HG02938 (cell line): ENCODE results near the gene SRPRA.
"Not testable (repeated sequence)": the region's sequence is repeated elsewhere in the genome, so short reads cannot be mapped to it uniquely, and the experiment has no call there.

ENCODE experiments used
- ATAC-seq: cut with Tn5 transposase; IDR thresholded peaks from one replicate; pipeline ENCODE4 v1.9.1; 2021; ENCODE audit warnings: mild to moderate bottlenecking, moderate library complexity; ENCODE audit not compliant: unreplicated experiment

The SRPRA gene

DNA sequence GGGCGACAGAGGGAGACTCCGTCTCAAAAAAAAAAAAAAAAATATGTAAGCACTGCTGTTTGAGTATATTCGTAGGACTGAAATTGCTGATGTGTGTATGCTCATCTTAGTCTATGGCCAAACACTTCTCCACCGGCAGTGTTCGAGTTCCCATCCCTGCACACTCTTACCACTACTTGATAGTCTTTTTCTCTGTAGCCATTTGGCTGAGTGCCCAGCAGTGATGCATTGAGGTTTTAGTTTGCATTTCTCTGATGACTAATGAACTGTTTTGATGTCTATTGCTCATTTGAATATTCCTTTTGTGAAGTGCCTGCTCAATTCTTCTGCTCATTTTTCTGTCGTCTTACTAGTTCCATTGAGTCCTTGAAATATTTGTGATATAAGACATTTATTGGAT lies 16.1 kb upstream of the SRPRA start:
- peak; percentile 44 for ATAC-seq

DNA sequence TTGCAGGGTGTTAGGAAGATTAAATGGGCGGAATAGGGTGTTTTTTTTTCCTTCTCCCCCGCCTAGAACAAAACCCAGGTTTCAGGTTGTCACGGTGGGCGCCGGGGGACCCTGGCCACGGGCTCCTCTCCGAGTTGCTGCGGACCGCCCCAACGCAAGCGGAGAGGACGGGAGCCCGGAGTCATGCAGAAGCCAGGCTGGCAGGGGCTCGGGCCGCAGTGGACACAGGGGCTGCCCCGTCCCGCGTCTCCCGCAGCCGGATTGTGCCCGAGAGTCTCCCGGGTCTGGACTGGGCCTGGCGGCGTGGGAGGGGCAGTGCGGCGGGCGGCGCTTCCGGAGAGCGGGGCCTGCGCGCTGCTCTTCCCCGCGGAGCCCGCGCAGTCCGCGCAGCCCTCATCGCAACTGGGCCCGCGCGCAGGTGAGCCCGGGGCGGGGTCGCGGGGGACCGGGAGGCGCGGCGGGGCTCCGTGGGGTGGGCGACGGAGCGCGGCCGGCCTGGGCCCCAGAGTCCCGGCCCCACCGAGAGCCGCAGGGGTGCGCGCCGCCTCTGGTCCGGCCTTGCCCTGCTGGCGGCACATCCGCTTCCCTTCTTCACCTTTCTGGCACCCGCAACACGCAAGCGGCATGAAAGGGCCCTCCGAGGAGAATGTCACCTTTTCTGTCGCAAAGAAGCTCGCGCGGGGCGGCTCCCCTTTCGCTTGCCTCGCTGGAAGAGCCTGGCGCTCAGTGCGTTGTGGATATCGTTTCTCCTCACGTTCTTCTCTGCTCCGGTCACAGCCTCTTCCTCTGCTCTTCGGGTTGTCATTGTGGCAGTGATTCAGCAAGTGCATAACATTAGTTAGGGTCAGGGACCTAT lies 14.3 kb upstream of the SRPRA start, which contains the start of gene TIRAP:
Gene TIRAP (plus strand): TSS at position 358 of the 856 bp plus-strand sequence. CDS start 7,802 bp downstream, outside the sequence.
- peak; percentile 47 for ATAC-seq

DNA sequence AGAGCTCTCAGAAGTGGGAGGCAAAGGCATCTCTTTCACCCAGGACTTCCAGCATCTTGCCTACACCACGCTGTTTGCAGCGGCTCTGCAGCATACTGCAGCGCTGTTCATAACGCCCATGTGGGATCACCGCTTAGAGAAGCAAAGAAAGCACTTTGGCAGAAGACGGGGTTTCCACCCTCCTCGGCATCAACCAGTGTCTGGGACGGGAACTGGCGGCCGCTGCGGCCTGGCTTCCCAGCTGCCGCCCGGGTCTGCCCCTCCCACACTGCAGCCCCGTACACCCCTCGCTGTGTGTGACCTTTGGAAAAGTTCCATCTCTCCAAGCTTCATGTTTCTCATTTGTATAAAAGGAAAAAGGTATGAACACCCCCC lies 13.7 kb upstream of the SRPRA start:
- peak; percentile 21 for ATAC-seq

- ATAC-seq = no peak
These were observed 13.0 kb upstream of the SRPRA start for GRCh38 chr11:126281666-126282175.

- ATAC-seq = no peak
These were observed 12.6 kb upstream of the SRPRA start for GRCh38 chr11:126281245-126281644.

- ATAC-seq = no peak
These were observed 11.9 kb upstream of the SRPRA start for GRCh38 chr11:126280595-126280994.

GRCh38 chr11:126279191-126279590 lies 10.5 kb upstream of the SRPRA start:
- no peak for ATAC-seq

DNA sequence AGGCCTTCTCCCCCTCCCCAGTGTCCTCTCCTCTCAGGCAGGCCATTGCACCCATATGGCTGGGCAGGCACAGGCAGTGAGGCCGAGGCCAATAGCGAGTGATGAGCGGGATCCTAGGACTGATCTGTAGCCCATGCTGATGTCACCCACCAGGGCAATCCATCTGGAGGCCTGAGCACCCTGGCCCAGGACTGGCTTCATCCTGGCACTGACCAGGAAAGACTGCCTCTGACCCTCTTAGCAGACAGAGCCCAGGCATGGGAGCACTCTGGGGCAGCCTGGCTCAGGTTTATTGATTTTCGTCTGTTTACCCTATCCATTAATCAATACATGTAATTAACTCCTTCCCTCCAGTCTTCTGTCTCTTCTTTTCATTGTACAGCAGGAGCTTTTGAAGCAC lies 9.1 kb upstream of the SRPRA start:
- no peak for ATAC-seq

DNA sequence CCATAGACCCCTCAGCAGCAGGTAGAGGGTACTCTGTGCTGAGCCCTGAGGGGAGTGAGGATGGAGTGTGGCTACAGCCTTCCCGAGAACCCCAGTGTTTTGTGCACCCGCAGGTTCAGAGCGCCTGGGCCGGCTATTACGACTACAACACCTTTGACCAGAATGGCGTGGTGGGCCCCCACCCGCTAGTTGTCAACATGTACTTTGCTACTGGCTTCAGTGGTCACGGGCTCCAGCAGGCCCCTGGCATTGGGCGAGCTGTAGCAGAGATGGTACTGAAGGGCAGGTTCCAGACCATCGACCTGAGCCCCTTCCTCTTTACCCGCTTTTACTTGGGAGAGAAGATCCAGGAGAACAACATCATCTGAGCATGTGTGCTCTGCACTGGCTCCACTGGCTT lies 8.6 kb upstream of the SRPRA start:
- no peak for ATAC-seq

DNA sequence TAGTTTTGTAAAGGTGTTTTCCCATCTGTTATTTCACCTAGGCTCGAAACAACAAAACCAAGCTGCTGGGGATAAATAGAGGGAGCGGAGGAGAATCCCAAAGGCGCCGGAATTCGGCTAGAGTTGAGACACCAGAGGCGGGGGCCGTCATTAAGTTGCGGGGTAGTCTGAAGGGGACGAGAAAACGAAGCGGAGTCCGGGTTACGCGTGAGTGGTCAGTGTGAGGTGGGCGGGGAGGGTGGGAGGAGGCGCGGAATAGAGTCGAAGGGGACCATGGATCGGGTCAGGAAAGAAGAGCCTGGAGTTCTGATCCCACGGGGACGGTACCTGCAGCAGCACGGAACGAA lies 361 bp downstream of the SRPRA start:
- peak; percentile 5 for ATAC-seq

DNA sequence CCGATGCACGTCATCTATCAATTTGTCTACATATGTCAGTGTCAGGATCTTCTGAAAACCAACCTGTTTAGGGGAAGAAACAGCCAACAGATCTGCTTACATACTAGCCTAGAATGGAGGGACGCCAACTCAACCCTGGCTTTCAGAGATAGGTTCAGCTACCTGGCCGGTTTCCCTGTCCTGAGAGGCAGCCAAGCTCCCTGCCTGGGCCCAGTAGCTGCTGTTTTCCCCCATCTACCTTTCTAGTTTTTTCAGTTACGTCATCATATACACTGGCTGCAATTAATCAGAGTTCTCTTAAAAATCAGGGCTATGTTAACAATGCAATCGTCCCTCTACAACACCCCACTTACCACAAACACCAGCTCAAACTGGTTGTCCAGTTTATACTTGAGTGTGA lies 1.0 kb downstream of the SRPRA start:
- ATAC-seq = no peak

DNA sequence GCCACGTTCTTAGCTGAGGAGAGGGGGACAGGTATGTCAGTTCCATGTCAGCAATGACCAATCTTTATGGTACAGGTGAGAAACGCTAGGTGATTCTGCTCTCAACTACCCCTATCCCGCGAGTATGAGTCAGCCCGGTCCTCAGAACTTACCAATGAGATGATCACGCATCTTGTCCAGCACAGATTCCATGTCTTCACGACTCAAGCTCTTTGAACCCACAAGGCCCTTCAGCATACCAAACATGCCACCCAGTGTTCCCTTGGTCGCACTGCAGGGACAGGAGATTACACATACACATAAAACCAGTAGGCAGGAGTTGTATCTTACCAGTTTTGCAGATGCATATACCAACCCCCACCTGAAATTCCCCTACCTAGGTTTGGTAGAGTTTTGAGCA lies 2.9 kb downstream of the SRPRA start:
- no peak for ATAC-seq

DNA sequence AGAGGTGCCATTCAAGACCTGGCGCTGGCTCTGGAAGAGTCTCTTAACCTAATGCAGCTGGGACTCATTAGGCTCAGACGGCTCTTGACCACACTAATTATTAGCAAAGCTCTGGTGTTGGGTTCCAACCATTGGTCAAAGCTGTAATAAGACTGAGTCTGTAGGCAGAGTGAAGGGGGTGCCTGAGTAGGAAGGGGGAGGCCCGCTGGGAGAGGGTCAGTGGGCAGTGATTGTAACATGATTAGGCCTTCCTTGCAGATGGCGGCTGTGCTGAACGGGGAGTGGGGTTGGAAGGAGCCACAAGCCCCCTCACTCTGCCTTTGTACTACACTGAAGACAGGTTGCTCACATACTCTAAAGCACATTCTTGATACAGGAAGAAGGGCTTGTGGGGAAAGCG lies 5.2 kb downstream of the SRPRA start:
- ATAC-seq = no peak

- no peak for ATAC-seq
These were observed 6.5 kb downstream of the SRPRA start for GRCh38 chr11:126262216-126262615.

- no peak for ATAC-seq
These were observed 10.9 kb downstream of the SRPRA start for GRCh38 chr11:126257764-126258163.

DNA sequence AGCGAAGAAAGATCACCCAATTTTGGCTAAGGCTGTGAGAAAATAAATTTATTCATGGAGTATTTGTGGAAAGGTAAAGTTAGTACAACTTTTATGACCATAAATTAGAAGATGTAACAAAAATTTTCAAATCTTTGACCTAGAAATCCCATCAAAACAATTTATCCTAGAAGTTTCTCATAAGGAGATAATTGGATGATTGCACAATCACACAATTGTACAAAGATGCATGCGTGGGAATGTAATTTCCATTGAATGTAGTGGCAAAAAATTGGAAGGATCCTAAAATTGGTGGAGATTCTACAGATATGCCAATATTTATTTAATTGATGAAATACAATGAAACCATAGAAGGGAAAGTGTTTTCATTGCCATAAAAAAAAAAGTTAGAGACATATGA lies 11.6 kb downstream of the SRPRA start:
- ATAC-seq = no peak

GRCh38 chr11:126256216-126256615 lies 12.5 kb downstream of the SRPRA start:
- no peak for ATAC-seq

DNA sequence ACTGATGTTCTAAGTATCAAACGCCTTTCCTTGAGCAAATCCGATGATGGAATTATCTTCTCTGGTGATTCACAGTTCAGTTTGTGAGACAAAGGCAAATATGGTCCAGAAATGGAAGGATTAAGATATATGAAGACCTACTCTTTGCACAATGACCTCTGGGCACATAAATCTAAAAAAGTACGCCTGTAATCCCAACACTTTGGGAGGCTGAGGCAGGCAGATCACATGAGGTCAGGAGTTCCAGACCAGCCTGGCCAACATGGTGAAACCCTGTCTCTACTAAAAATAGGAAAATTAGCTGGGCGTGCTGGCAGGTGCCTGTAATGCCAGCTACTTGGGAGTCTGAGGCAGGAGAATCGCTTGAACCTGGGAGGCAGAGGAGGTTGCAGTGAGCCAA lies 13.2 kb downstream of the SRPRA start:
- not testable (repeated sequence) for ATAC-seq

GRCh38 chr11:126254819-126255218 lies 13.9 kb downstream of the SRPRA start:
- no peak for ATAC-seq

DNA sequence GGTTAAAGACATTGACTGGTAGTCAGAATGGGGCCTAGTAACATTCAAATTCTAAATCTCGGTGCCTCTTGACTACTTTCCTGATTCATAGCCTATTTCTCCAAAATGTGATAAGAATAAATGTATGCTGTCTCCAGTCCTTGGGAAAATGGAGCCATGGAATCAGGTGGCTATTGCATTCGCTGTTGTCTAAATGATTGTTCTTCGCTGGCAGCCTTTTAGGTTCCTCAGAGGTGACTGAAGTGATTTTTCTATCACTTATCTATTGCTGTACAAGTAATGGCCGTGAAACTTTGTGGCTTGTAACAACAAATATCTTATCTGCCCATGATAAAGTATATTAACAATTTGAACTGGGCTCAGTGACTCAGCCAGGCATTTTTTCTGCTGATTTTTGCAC lies 15.4 kb downstream of the SRPRA start:
- no peak for ATAC-seq

DNA sequence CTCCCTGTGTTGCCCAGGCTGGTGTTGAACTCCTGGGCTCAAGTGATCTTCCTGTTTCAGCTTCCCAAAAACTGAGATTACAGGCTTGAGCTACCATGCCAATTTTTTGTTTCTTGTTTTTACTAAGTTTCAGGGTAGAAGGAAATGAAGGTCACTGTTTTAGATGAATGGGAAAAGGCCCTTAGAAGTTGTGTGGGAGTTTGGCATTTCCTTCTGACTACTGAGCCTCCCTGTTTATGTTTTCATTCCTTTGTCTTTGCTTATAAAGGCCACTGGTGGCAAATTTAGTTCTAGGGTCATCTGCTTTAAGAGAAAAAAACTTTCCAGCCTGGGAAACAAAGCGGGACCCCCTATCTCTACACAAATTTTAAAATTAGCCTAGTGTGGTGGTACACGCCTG lies 22.1 kb downstream of the SRPRA start:
- ATAC-seq = no peak

GRCh38 chr11:126233391-126233790 lies 35.3 kb downstream of the SRPRA start:
- ATAC-seq = no peak

DNA sequence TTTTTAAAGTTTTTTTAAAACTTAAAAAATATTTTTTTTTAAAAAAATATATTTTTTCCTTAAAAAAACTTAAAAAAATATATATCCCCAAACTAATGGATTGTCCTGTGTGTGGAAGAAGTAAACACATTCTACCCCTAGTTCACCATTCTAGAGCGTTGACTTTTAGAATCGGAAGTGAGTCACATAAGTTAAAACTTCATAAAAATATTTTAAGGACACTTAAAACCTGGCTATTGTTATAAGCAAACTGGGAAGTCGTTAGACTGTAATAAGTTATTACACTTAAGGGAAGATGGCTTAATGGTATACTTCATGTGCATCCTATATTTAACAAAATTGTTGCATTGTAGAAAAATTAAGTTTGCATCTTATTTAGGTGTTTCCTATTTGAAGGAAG lies 36.0 kb downstream of the SRPRA start:
- no peak for ATAC-seq
